Measurements from ENCODE around the gene PSMB10. TPM values are rescaled to one million over a fixed set of nuclear protein-coding genes. Genes with fewer than 3 reads are reported as not detected.

PSMB10 gene
- total and polyA plus RNA-seq, 2 donors (not counting 3 experiments of a cell fraction or from before 2014, with no cell fraction given), result 40.8 to 54.7 TPM

DNA sequence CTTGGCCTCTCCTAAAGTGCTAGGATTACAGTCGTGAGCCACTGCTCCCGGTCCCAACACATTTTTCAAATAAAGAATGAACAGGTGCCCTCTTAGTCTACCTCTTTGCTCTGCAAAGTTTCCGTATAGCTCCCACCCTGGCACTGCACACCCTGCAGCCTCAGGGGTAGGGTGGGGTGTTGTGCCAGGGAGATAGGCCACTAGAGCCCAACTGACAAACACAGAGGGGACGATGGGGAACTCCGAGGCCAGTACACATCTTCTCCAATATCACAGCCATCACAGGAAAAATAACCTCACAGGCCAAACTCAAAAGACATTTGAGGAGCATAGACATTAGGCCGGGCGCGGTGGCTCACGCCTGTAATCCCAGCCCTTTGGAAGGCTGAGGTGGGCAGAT lies 34.5 kb upstream of the PSMB10 start:
- Histone ChIP-seq H4K20me1 (replicated peaks; ENCODE audit: control insufficient read depth, extremely low read depth, insufficient read depth, low read length) (no peaks in the 10 kb centered on the region), H3K4me1 (ENCODE audit: control insufficient read depth, extremely low read depth, insufficient read depth, low read length) (peaks cover 20% of the 10 kb centered on the region), H3K27ac (ENCODE audit: insufficient read depth, low read depth, low read length) (no peak overlapping the region), H3K9me1 (replicated peaks; ENCODE audit: control insufficient read depth, extremely low read depth, insufficient read depth, low read length) (no peaks in the 10 kb centered on the region), H3K79me2 (ENCODE audit: control insufficient read depth, insufficient read depth, low read length) (peaks cover 21% of the 10 kb centered on the region), H3K27me3 (ENCODE audit: control insufficient read depth in 2 of 2, insufficient read depth in 2 of 2, low read length in 2 of 2) (no peaks in the 10 kb centered on the region), H3K9me3 (replicated peaks; ENCODE audit: control insufficient read depth, insufficient read depth, low read length) (no peaks in the 10 kb centered on the region), H3K36me3 (ENCODE audit: control insufficient read depth in 2 of 2, extremely low read depth in 1 of 2, insufficient read depth in 2 of 2, low read length in 2 of 2) (no peaks in the 10 kb centered on the region), H3K9ac (replicated peaks; ENCODE audit: extremely low read depth, insufficient read depth, low read length) (no peak overlapping the region), H3K4me2 (ENCODE audit: insufficient read depth, low read length) (no peak overlapping the region), H2AFZ (ENCODE audit: low read depth, low read length) (no peak overlapping the region), H3K4me3 (replicated peaks in 1 of 3; ENCODE audit: insufficient read depth in 1 of 3, low read depth in 1 of 3, low read length in 3 of 3) (no peak overlapping the region)
- intact Hi-C loops (cut with micrococcal nuclease) (no loop called here), dilution Hi-C loops (cut with MboI; ENCODE audit: extremely low pct_ligation_motif_present, low sequenced_read_pairs) (no loop called here)
- DNase-seq (ENCODE audit: low read depth, low spot score) (no peak), FAIRE-seq (no peak)
- TF ChIP-seq, protein P1, sequence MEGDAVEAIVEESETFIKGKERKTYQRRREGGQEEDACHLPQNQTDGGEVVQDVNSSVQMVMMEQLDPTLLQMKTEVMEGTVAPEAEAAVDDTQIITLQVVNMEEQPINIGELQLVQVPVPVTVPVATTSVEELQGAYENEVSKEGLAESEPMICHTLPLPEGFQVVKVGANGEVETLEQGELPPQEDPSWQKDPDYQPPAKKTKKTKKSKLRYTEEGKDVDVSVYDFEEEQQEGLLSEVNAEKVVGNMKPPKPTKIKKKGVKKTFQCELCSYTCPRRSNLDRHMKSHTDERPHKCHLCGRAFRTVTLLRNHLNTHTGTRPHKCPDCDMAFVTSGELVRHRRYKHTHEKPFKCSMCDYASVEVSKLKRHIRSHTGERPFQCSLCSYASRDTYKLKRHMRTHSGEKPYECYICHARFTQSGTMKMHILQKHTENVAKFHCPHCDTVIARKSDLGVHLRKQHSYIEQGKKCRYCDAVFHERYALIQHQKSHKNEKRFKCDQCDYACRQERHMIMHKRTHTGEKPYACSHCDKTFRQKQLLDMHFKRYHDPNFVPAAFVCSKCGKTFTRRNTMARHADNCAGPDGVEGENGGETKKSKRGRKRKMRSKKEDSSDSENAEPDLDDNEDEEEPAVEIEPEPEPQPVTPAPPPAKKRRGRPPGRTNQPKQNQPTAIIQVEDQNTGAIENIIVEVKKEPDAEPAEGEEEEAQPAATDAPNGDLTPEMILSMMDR (IDR thresholded peaks at IDR 0.05; ENCODE audit: extremely low read depth in 1 of 2, insufficient read depth in 1 of 2, low read depth in 1 of 2, low read length in 2 of 2), result no peak
- TF ChIP-seq MYC (IDR thresholded peaks at IDR 0.05; ENCODE audit: low read depth, low read length) (no peak), FOS (IDR thresholded peaks at IDR 0.05; ENCODE audit: borderline replicate concordance, insufficient read depth, low read length) (no peak), GATA2 (IDR thresholded peaks at IDR 0.05; ENCODE audit: insufficient read depth, insufficient read length, low read depth, low read length) (no peak), JUN (IDR thresholded peaks at IDR 0.05; ENCODE audit: borderline replicate concordance, insufficient read depth, insufficient read length, low read depth) (no peak), MAX (IDR thresholded peaks at IDR 0.05; ENCODE audit: insufficient read depth, insufficient read length) (no peak), POLR2A (IDR thresholded peaks at IDR 0.05; ENCODE audit: low read depth, low read length) (no peak), POLR2AphosphoS5 (IDR thresholded peaks at IDR 0.05; ENCODE audit: insufficient read depth, low read depth, low read length) (no peak), EZH2 (IDR thresholded peaks at IDR 0.05; ENCODE audit: borderline replicate concordance, low read depth, low read length, severe bottlenecking) (no peak)
- no TSS peak for BruUV-seq (replicated peaks)
- ChIA-PET CTCF (interaction anchor here (0.9 to 2.0 kb wide), 3 partner anchors 10 to 259 kb away, joined by 3 to 4 read pairs (median 3); no protein-coding TSS in a partner anchor), POLR2A (no interaction called here)

Measured in endothelial cell of umbilical vein (primary cell).